ENCODE results near the gene TGM1. TPM values are rescaled to one million over a fixed set of nuclear protein-coding genes. Genes with fewer than 3 reads are reported as not detected.

Gene TGM1
- total and polyA plus RNA-seq, 2 experiments from 2014 or later, result 0.31 to 0.63 TPM

- TF ChIP-seq EZH2 (IDR thresholded peaks at IDR 0.05; ENCODE audit: low read depth, unreplicated experiment) (no peak), EZH2phosphoT487 (IDR thresholded peaks at IDR 0.05; ENCODE audit: unreplicated experiment) (no peak), ZNF462 (CRISPR knock-in tag; IDR thresholded peaks at IDR 0.05) (no peak), POLR2AphosphoS5 (IDR thresholded peaks at IDR 0.05; ENCODE audit: low read depth) (no peak), ZNF114 (CRISPR knock-in tag; IDR thresholded peaks at IDR 0.05) (no peak)
These were observed 45.6 kb upstream of the TGM1 start (continued) for GRCh38 chr14:24308342-24309124.

GRCh38 chr14:24307575-24308341, 44.8 kb upstream of the TGM1 start, which contains the start of gene CIDEB:
Gene CIDEB, minus strand, starts transcription at chr14:24307977. Its CDS starts 119 bp downstream, at chr14:24307858.
- H3K27ac ChIP-seq (ENCODE audit: low read depth), result no peak within 1 kb of the TSS
- peaks cover 3% of the 10 kb centered on the region for H4K20me1 ChIP-seq (replicated peaks; ENCODE audit: insufficient read depth)
- peaks cover 20% of the 10 kb centered on the region for H3K27me3 Mint-ChIP-seq (ENCODE audit: insufficient read depth, low read depth, poor library complexity)
- peaks cover 4% of the 10 kb centered on the region; the same call in 1 of the 2 replicates for H3K4me1 ChIP-seq (ENCODE audit: insufficient read depth)
- H3K4me1 Mint-ChIP-seq, result peaks cover 15% of the 10 kb centered on the region
- ATAC-seq, result peak; percentile 18
- no peak within 1 kb of the TSS for H3K4me3 Mint-ChIP-seq
- H3K4me3 ChIP-seq, result no peak within 1 kb of the TSS
- H3K36me3 ChIP-seq (ENCODE audit: insufficient read depth), result peaks cover 17% of the 10 kb centered on the region; the same call in 1 of the 2 replicates
- H3K27ac Mint-ChIP-seq, result no peak within 1 kb of the TSS
- H2AFZ ChIP-seq, result no peak within 1 kb of the TSS
- H3F3A ChIP-seq (replicated peaks; ENCODE audit: low read depth), result no peaks in the 10 kb centered on the region
- TF ChIP-seq REST (IDR thresholded peaks at IDR 0.05; ENCODE audit: unreplicated experiment), result no peak
- TF ChIP-seq CTCF (conservative IDR thresholded peaks at IDR 0.05; ENCODE audit: low read depth in 2 of 2), result peak; percentile 77 to 95
- no peak for TF ChIP-seq CREB1 (CRISPR knock-in tag; IDR thresholded peaks at IDR 0.05; ENCODE audit: low read depth)
- no peak for TF ChIP-seq ZNF114 (CRISPR knock-in tag; IDR thresholded peaks at IDR 0.05)
- TF ChIP-seq NANOG (IDR thresholded peaks at IDR 0.05; ENCODE audit: borderline replicate concordance), result no peak
- no peak for TF ChIP-seq ZNF331 (CRISPR knock-in tag; IDR thresholded peaks at IDR 0.05; ENCODE audit: low read depth)
- TF ChIP-seq POLR2AphosphoS5 (IDR thresholded peaks at IDR 0.05; ENCODE audit: low read depth), result no peak
- H3K36me3 Mint-ChIP-seq (ENCODE audit: low read depth), result peaks cover 62% of the 10 kb centered on the region
- no peaks in the 10 kb centered on the region for H3K79me2 ChIP-seq (replicated peaks; ENCODE audit: insufficient read depth)
- 0 out of 2 replicates have a peak, but pooled peaks cover 9% of the 10 kb centered on the region for H3K27me3 ChIP-seq (ENCODE audit: insufficient read depth)
- H3K9me2 ChIP-seq (ENCODE audit: insufficient read depth), result no peaks in the 10 kb centered on the region
- H3K4me2 ChIP-seq, result no peak within 1 kb of the TSS
- DNase-seq (ENCODE audit: low spot score), result peak; percentile 76
- H3K9me3 Mint-ChIP-seq, result no peaks in the 10 kb centered on the region
